Liver (tissue), 9 donors: ENCODE measurements around the gene NXPH2. TPM values are rescaled to one million over a fixed set of nuclear protein-coding genes. Genes with fewer than 3 reads are reported as not detected.

Source experiments
- DNase-seq: peaks from one replicate; pipeline ENCODE4 v3.0.0-alpha.2; 2017; ENCODE audit warnings: low spot score
- H3K27ac ChIP-seq, 2 donors: one replicate each; pipeline ENCODE4 v1.7.0; 2013; ENCODE audit warnings: inconsistent platforms in 2 of 2, low read length in 2 of 2, control low read depth in 1 of 2, low read depth in 1 of 2, mild to moderate bottlenecking in 1 of 2
- H3K27me3 ChIP-seq, 4 donors: one replicate each; pipeline versions ENCODE4 v1.6.1 to v1.7.0; 2013; ENCODE audit warnings: low read length in 3 of 4, inconsistent platforms in 1 of 4, mild to moderate bottlenecking in 1 of 4, moderate library complexity in 1 of 4; ENCODE audit not compliant: control insufficient read depth in 4 of 4, insufficient read depth in 4 of 4
- H3K36me3 ChIP-seq, 4 donors: one replicate each; pipeline versions ENCODE4 v1.6.1 to v1.7.0; 2013; ENCODE audit warnings: low read length in 3 of 4, mild to moderate bottlenecking in 3 of 4, low read depth in 1 of 4, moderate library complexity in 1 of 4; ENCODE audit not compliant: control insufficient read depth in 4 of 4, insufficient read depth in 3 of 4
- H3K4me1 ChIP-seq, 4 donors: one replicate each; pipeline versions ENCODE4 v1.6.1 to v1.7.0; 2013; ENCODE audit warnings: low read length in 3 of 4, mild to moderate bottlenecking in 3 of 4, moderate library complexity in 1 of 4; ENCODE audit not compliant: control insufficient read depth in 4 of 4, insufficient read depth in 4 of 4
- H3K4me3 ChIP-seq, 3 donors: one replicate each; pipeline versions ENCODE4 v1.6.1 to v1.7.0; 2013; ENCODE audit warnings: low read length in 3 of 3, control low read depth in 1 of 3, low read depth in 1 of 3, mild to moderate bottlenecking in 1 of 3
- H3K9ac ChIP-seq, 2 donors: one replicate each; pipeline ENCODE4 v1.7.0; 2013; ENCODE audit warnings: low read length in 2 of 2, mild to moderate bottlenecking in 2 of 2, moderate library complexity in 2 of 2, control low read depth in 1 of 2, low read depth in 1 of 2
- H3K9me3 ChIP-seq, 4 donors: one replicate each; pipeline versions ENCODE4 v1.6.1 to v1.7.0; 2013; ENCODE audit warnings: low read length in 3 of 4; ENCODE audit not compliant: control insufficient read depth in 4 of 4
- ATF3 ChIP-seq: IDR thresholded peaks from 2 replicates; pipeline ENCODE4 v1.6.1; 2016; ENCODE audit warnings: antibody characterized with exemption
- CTCF ChIP-seq: fragments of 150-350 bp; IDR thresholded peaks from 2 replicates; pipeline ENCODE4 v1.5.1; 2017; ENCODE audit warnings: improper control_type of control experiment, low read depth, low read length; ENCODE audit not compliant: missing input control
- EGR1 ChIP-seq, 2 donors: IDR thresholded peaks; 2 replicates each; pipeline ENCODE4 v1.6.1; 2016 to 2018; ENCODE audit warnings: antibody characterized with exemption in 2 of 2, low read depth in 2 of 2
- FOXA1 ChIP-seq: IDR thresholded peaks from 2 replicates; pipeline ENCODE4 v1.6.1; 2016; ENCODE audit warnings: antibody characterized with exemption
- FOXA2 ChIP-seq: IDR thresholded peaks from 2 replicates; pipeline ENCODE4 v1.6.1; 2016; ENCODE audit warnings: antibody characterized with exemption
- GABPA ChIP-seq, 2 donors: IDR thresholded peaks in 1 of 2; conservative IDR thresholded peaks in 1 of 2; 2 replicates each; pipeline ENCODE4 v1.6.1; 2016; ENCODE audit warnings: antibody characterized with exemption in 2 of 2, mild to moderate bottlenecking in 1 of 2, moderate library complexity in 1 of 2
- HNF4A ChIP-seq, 2 donors: conservative IDR thresholded peaks; 2 replicates each; pipeline ENCODE4 v1.6.1; 2016; ENCODE audit warnings: antibody characterized with exemption in 2 of 2, mild to moderate bottlenecking in 2 of 2
- HNF4G ChIP-seq: IDR thresholded peaks from 2 replicates; pipeline ENCODE4 v1.6.1; 2016; ENCODE audit warnings: antibody characterized with exemption
- JUND ChIP-seq, 2 donors: IDR thresholded peaks; 2 replicates each; pipeline ENCODE4 v1.6.1; 2016; ENCODE audit warnings: antibody characterized with exemption in 2 of 2
- NR2F2 ChIP-seq: IDR thresholded peaks from 2 replicates; pipeline ENCODE4 v1.6.1; 2016; ENCODE audit warnings: antibody characterized with exemption
- REST ChIP-seq: IDR thresholded peaks from 2 replicates; pipeline ENCODE4 v1.6.1; 2016; ENCODE audit warnings: antibody characterized with exemption, mild to moderate bottlenecking
- RXRA ChIP-seq, 2 donors: IDR thresholded peaks; 2 replicates each; pipeline ENCODE4 v1.6.1; 2017 to 2018; ENCODE audit warnings: antibody characterized with exemption in 2 of 2, mild to moderate bottlenecking in 1 of 2
- SP1 ChIP-seq: IDR thresholded peaks from 2 replicates; pipeline ENCODE4 v1.6.1; 2018; ENCODE audit warnings: antibody characterized with exemption, mild to moderate bottlenecking
- TAF1 ChIP-seq: conservative IDR thresholded peaks from 2 replicates; pipeline ENCODE4 v1.6.1; 2016; ENCODE audit warnings: antibody characterized with exemption, mild to moderate bottlenecking
- YY1 ChIP-seq: IDR thresholded peaks from 2 replicates; pipeline ENCODE4 v1.6.1; 2016; ENCODE audit warnings: antibody characterized with exemption, mild to moderate bottlenecking
- ZBTB33 ChIP-seq: IDR thresholded peaks from 2 replicates; pipeline ENCODE4 v1.6.1; 2016; ENCODE audit warnings: antibody characterized with exemption
- WGBS: extraction: QIAGEN DNeasy Blood & Tissue Kit; methylation state at CpG from one replicate; pipeline ENCODE4 v1.1.7; 2013; 5-methylcytosine and 5-hydroxymethylcytosine counted together
- polyA plus RNA-seq, 2 donors: library from polyadenylated mRNA; stranded (reverse) in 1 of 2; unstranded in 1 of 2; fragments of 200-250 nt in 1 of 2; fragments of >200 nt in 1 of 2; fragmentation: Nextera tagmentation in 1 of 2; extraction: Ambion mirVana in 1 of 2; gene quantifications; one replicate each; pipeline versions ENCODE4 v1.2.1 to v1.2.3, GENCODE V29; 2013 to 2015
- total RNA-seq, 2 donors: library from RNA; depleted of rRNA; stranded (reverse); fragments of >200 nt; gene quantifications; one replicate each; pipeline ENCODE4 v1.2.3, GENCODE V29; 2014
- TF ChIP-seq, protein P1 (sequence below): IDR thresholded peaks from 2 replicates; pipeline ENCODE4 v1.6.1; 2016; ENCODE audit warnings: antibody characterized with exemption
- donor health status: healthy.
- donor health status: healthy.
- donor health status: healthy.
- donor health status: healthy.
- donor health status: healthy.

The NXPH2 gene
- total and polyA plus RNA-seq, 4 donors = 0.15 to 0.19 TPM; not detected in 2

GRCh38 chr2:138760676-138761075 is 19.5 kb downstream of the NXPH2 start:
- Histone ChIP-seq H3K27ac (no peak overlapping the region), H3K9me3 (no peaks in the 10 kb centered on the region), H3K36me3 (no peaks in the 10 kb centered on the region), H3K4me1 (no peaks in the 10 kb centered on the region), H3K9ac (no peak overlapping the region), H3K27me3 (peaks cover 0 to 4% (median 0%) of the 10 kb centered on the region in 4 donors), H3K4me3 (no peak overlapping the region)
- TF ChIP-seq JUND (IDR thresholded peaks at IDR 0.05) (no peak), REST (no peak), NR2F2 (no peak), HNF4G (no peak), EGR1 (IDR thresholded peaks at IDR 0.05; ENCODE audit: low read depth in 2 of 2) (no peak), GABPA (IDR thresholded peaks at IDR 0.05 in 1 of 2, conservative IDR thresholded peaks at IDR 0.05 in 1 of 2) (no peak), RXRA (IDR thresholded peaks at IDR 0.05) (no peak)
- TF ChIP-seq, protein P1, sequence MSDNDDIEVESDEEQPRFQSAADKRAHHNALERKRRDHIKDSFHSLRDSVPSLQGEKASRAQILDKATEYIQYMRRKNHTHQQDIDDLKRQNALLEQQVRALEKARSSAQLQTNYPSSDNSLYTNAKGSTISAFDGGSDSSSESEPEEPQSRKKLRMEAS = no peak
- DNase-seq = no peak
- WGBS = 73% methylated on average over 3 of the region's 3 CpGs

DNA sequence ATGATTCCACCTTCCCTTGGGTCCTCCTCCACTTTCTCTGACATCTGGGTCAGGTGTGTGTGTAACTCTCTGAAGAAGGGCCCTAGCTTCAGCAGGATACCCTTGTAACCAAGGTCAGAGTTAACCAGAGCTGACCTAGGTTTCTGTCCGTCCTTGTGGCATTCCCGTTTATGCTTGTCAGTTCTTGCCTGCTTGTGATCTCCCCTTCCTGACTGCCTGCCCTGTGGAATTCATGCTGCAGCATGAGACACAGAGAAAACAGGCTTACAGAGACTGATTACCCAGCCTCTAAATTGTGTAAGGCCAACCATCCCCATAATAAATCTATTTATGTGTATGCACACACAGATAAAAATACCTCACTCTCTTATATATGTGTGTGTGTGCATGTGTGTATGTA is 22.8 kb downstream of the NXPH2 start:
- TF ChIP-seq RXRA (IDR thresholded peaks at IDR 0.05) (no peak), TAF1 (no peak), EGR1 (IDR thresholded peaks at IDR 0.05; ENCODE audit: low read depth in 2 of 2) (no peak), HNF4G (no peak), YY1 (no peak), HNF4A (conservative IDR thresholded peaks at IDR 0.05) (no peak), JUND (IDR thresholded peaks at IDR 0.05) (no peak), ATF3 (no peak), CTCF (no peak), FOXA2 (no peak), REST (no peak), NR2F2 (no peak), FOXA1 (no peak), SP1 (no peak), ZBTB33 (no peak), GABPA (IDR thresholded peaks at IDR 0.05 in 1 of 2, conservative IDR thresholded peaks at IDR 0.05 in 1 of 2) (no peak)
- TF ChIP-seq, protein P1 = no peak
- 93% methylated on average over 2 of the region's 2 CpGs for WGBS
- Histone ChIP-seq H3K4me3 (no peak overlapping the region), H3K9ac (no peak overlapping the region), H3K9me3 (peaks cover 0 to 5% (median 0%) of the 10 kb centered on the region in 4 donors), H3K36me3 (no peaks in the 10 kb centered on the region), H3K27me3 (peaks cover 0 to 4% (median 0%) of the 10 kb centered on the region in 4 donors), H3K4me1 (no peaks in the 10 kb centered on the region), H3K27ac (no peak overlapping the region)
- DNase-seq = no peak
